GM06990 (cell line): ENCODE results near the gene B4GALNT4.

Experiments
- DNase-seq: peaks from one replicate; pipeline ENCODE4 v3.0.0-alpha.2; 2011; ENCODE audit not compliant: insufficient read length; ENCODE audit errors: extremely low read depth
- H3K27me3 ChIP-seq: replicated peaks from 2 replicates; pipeline ENCODE4 v1.6.0; 2011; ENCODE audit warnings: low read length; ENCODE audit not compliant: control insufficient read depth, insufficient read depth
- H3K36me3 ChIP-seq: 2 replicates; pipeline ENCODE4 v1.5.1; 2011; ENCODE audit warnings: low read length; ENCODE audit not compliant: control insufficient read depth, insufficient read depth
- H3K4me3 ChIP-seq: replicated peaks from 2 replicates; pipeline ENCODE4 v1.5.1; 2011; ENCODE audit warnings: low read depth, mild to moderate bottlenecking, control low read depth, low read length
- CTCF ChIP-seq: IDR thresholded peaks from 2 replicates; pipeline ENCODE4 v1.5.1; 2011; ENCODE audit warnings: low read length, control low read depth, mild to moderate bottlenecking, inconsistent platforms; ENCODE audit not compliant: insufficient read depth, poor library complexity, severe bottlenecking

The B4GALNT4 gene

GRCh38 chr11:414318-414857 lies 45.1 kb downstream of the B4GALNT4 start:
- Histone ChIP-seq H3K4me3 (no peak overlapping the region; the same call in 1 of the 2 replicates), H3K27me3 (no peaks in the 10 kb centered on the region; the same call in 1 of the 2 replicates), H3K36me3 (no peaks in the 10 kb centered on the region)
- no peak for TF ChIP-seq CTCF
- no peak for DNase-seq

- DNase-seq: no peak
- H3K27me3 ChIP-seq: no peaks in the 10 kb centered on the region; the same call in 1 of the 2 replicates
- H3K4me3 ChIP-seq: no peak overlapping the region
- H3K36me3 ChIP-seq: no peaks in the 10 kb centered on the region
- no peak for TF ChIP-seq CTCF
Measured at GRCh38 chr11:415640-416041, 46.3 kb downstream of the B4GALNT4 start.

GRCh38 chr11:416051-416756 lies 46.9 kb downstream of the B4GALNT4 start:
- Histone ChIP-seq H3K4me3 (peak overlapping the region; percentile 58), H3K36me3 (no peaks in the 10 kb centered on the region), H3K27me3 (no peaks in the 10 kb centered on the region; the same call in 1 of the 2 replicates)
- DNase-seq: no peak
- no peak for TF ChIP-seq CTCF

- DNase-seq: no peak
- Histone ChIP-seq H3K36me3 (no peaks in the 10 kb centered on the region), H3K4me3 (peak overlapping the region; percentile 58), H3K27me3 (no peaks in the 10 kb centered on the region; the same call in 1 of the 2 replicates)
- no peak for TF ChIP-seq CTCF
Measured at GRCh38 chr11:416757-417621, 47.7 kb downstream of the B4GALNT4 start.

- Histone ChIP-seq H3K27me3 (no peaks in the 10 kb centered on the region; the same call in 1 of the 2 replicates), H3K36me3 (no peaks in the 10 kb centered on the region), H3K4me3 (no peak overlapping the region)
- DNase-seq: no peak
- no peak for TF ChIP-seq CTCF
Measured at GRCh38 chr11:417652-418342, 48.5 kb downstream of the B4GALNT4 start.
